ENCODE measurements around the gene DMRT1.

DNA sequence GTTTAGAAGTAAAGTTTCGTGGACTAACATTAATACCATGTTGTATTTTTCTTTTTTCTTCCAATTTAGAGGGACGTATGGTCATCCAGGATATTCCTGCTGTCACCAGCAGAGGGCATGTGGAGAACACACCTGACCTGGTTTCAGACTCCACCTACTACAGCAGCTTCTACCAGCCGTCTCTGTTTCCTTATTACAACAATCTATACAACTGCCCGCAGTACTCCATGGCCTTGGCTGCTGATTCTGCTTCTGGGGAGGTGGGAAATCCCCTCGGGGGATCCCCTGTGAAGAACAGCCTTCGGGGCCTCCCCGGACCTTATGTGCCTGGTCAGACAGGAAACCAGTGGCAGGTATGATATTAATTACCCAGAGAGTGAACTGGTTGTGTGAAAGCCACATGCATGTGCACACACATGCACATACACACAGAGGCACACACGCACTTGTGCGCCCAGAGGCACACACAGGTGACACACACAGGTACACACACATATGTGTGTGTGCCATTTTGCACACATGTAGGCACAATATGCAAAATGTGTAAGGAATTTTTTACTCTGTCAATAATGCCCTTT, 52.4 kb downstream of the DMRT1 start:
- TF ChIP-seq, protein P1, sequence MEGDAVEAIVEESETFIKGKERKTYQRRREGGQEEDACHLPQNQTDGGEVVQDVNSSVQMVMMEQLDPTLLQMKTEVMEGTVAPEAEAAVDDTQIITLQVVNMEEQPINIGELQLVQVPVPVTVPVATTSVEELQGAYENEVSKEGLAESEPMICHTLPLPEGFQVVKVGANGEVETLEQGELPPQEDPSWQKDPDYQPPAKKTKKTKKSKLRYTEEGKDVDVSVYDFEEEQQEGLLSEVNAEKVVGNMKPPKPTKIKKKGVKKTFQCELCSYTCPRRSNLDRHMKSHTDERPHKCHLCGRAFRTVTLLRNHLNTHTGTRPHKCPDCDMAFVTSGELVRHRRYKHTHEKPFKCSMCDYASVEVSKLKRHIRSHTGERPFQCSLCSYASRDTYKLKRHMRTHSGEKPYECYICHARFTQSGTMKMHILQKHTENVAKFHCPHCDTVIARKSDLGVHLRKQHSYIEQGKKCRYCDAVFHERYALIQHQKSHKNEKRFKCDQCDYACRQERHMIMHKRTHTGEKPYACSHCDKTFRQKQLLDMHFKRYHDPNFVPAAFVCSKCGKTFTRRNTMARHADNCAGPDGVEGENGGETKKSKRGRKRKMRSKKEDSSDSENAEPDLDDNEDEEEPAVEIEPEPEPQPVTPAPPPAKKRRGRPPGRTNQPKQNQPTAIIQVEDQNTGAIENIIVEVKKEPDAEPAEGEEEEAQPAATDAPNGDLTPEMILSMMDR (IDR thresholded peaks at IDR 0.05; ENCODE audit: low read depth, low read length): peak; percentile 98
- peak; percentile 14; the same call in 1 of the 2 replicates for TF ChIP-seq MYC (IDR thresholded peaks at IDR 0.05; ENCODE audit: low read depth, low read length)
- no peak for TF ChIP-seq POLR2A (IDR thresholded peaks at IDR 0.05; ENCODE audit: extremely low read depth, insufficient read length)
- TF ChIP-seq, protein P2, sequence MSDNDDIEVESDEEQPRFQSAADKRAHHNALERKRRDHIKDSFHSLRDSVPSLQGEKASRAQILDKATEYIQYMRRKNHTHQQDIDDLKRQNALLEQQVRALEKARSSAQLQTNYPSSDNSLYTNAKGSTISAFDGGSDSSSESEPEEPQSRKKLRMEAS (IDR thresholded peaks at IDR 0.05; ENCODE audit: low read depth, low read length): peak; percentile 51
